Measurements from ENCODE around the gene IGF1R. TPM values are rescaled to one million over a fixed set of nuclear protein-coding genes. Genes with fewer than 3 reads are reported as not detected.

IGF1R gene
- total RNA-seq, 1 experiment from 2014 or later = 24.1 TPM

- DNase-seq = peak; percentile 30 to 45
- H3K9me3 ChIP-seq (replicated peaks) = no peaks in the 10 kb centered on the region
- H3K27me3 ChIP-seq = no peaks in the 10 kb centered on the region
- peak overlapping the region; percentile 63 for H3K27ac ChIP-seq
- H3K36me3 ChIP-seq = peaks cover 8% of the 10 kb centered on the region
- H3K4me3 ChIP-seq = no peak overlapping the region
- H3K4me1 ChIP-seq = peaks cover 23% of the 10 kb centered on the region
Observed at GRCh38 chr15:98896802-98897732, 248.7 kb downstream of the IGF1R start.

- no peak for DNase-seq
- Histone ChIP-seq H3K4me1 (peaks cover 23% of the 10 kb centered on the region), H3K27ac (no peak overlapping the region), H3K27me3 (no peaks in the 10 kb centered on the region), H3K4me3 (no peak overlapping the region), H3K9me3 (replicated peaks) (no peaks in the 10 kb centered on the region), H3K36me3 (peaks cover 8% of the 10 kb centered on the region)
Observed at GRCh38 chr15:98898122-98898521, 249.8 kb downstream of the IGF1R start.

- H3K9me3 ChIP-seq (replicated peaks) = no peaks in the 10 kb centered on the region
- H3K27me3 ChIP-seq = no peaks in the 10 kb centered on the region
- H3K36me3 ChIP-seq = peaks cover 8% of the 10 kb centered on the region
- no peak for DNase-seq
- H3K4me3 ChIP-seq = no peak overlapping the region
- no peak overlapping the region for H3K27ac ChIP-seq
- peaks cover 23% of the 10 kb centered on the region for H3K4me1 ChIP-seq
Observed at GRCh38 chr15:98899272-98900021, 251.1 kb downstream of the IGF1R start.

GRCh38 chr15:98900356-98900755 is 252.0 kb downstream of the IGF1R start:
- H3K9me3 ChIP-seq (replicated peaks) = no peaks in the 10 kb centered on the region
- no peak for DNase-seq
- no peak overlapping the region for H3K27ac ChIP-seq
- no peaks in the 10 kb centered on the region for H3K27me3 ChIP-seq
- H3K4me1 ChIP-seq = peaks cover 23% of the 10 kb centered on the region
- no peak overlapping the region for H3K4me3 ChIP-seq
- H3K36me3 ChIP-seq = peaks cover 8% of the 10 kb centered on the region

- H3K27ac ChIP-seq = no peak overlapping the region
- H3K4me3 ChIP-seq = no peak overlapping the region
- H3K4me1 ChIP-seq = peaks cover 17% of the 10 kb centered on the region
- H3K9me3 ChIP-seq (replicated peaks) = no peaks in the 10 kb centered on the region
- H3K27me3 ChIP-seq = no peaks in the 10 kb centered on the region
- peaks cover 8% of the 10 kb centered on the region for H3K36me3 ChIP-seq
- DNase-seq = no peak
Observed at GRCh38 chr15:98901434-98902072, 253.2 kb downstream of the IGF1R start.

GRCh38 chr15:98902931-98903330 is 254.6 kb downstream of the IGF1R start:
- Histone ChIP-seq H3K4me1 (peaks cover 5% of the 10 kb centered on the region; the same call in 1 of the 2 replicates), H3K27ac (no peak overlapping the region), H3K4me3 (no peak overlapping the region), H3K9me3 (replicated peaks) (no peaks in the 10 kb centered on the region), H3K36me3 (peaks cover 6% of the 10 kb centered on the region), H3K27me3 (no peaks in the 10 kb centered on the region)
- DNase-seq = no peak

- DNase-seq = no peak
- no peak overlapping the region for H3K4me3 ChIP-seq
- no peaks in the 10 kb centered on the region for H3K4me1 ChIP-seq
- H3K27ac ChIP-seq = no peak overlapping the region
- H3K27me3 ChIP-seq = no peaks in the 10 kb centered on the region
- H3K36me3 ChIP-seq = no peaks in the 10 kb centered on the region; the same call in 1 of the 2 replicates
- H3K9me3 ChIP-seq (replicated peaks) = no peaks in the 10 kb centered on the region
Observed at GRCh38 chr15:98903377-98904018, 255.2 kb downstream of the IGF1R start.

- Histone ChIP-seq H3K4me3 (no peak overlapping the region), H3K4me1 (no peaks in the 10 kb centered on the region), H3K27me3 (no peaks in the 10 kb centered on the region), H3K36me3 (0 out of 2 replicates have a peak, but pooled peaks cover 3% of the 10 kb centered on the region), H3K9me3 (replicated peaks) (no peaks in the 10 kb centered on the region), H3K27ac (no peak overlapping the region)
- peak; percentile 35 to 66 for DNase-seq
Observed at GRCh38 chr15:98904544-98904943, 256.2 kb downstream of the IGF1R start.

GRCh38 chr15:98905963-98906711 is 257.8 kb downstream of the IGF1R start:
- H3K4me1 ChIP-seq = no peaks in the 10 kb centered on the region
- no peak overlapping the region for H3K27ac ChIP-seq
- H3K27me3 ChIP-seq = no peaks in the 10 kb centered on the region

GRCh38 chr15:98906712-98907083 is 258.4 kb downstream of the IGF1R start:
- Histone ChIP-seq H3K4me1 (no peaks in the 10 kb centered on the region), H3K36me3 (0 out of 2 replicates have a peak, but pooled peaks cover 4% of the 10 kb centered on the region), H3K27me3 (no peaks in the 10 kb centered on the region), H3K4me3 (no peak overlapping the region), H3K27ac (no peak overlapping the region), H3K9me3 (replicated peaks) (no peaks in the 10 kb centered on the region)
- no peak for DNase-seq

More at GRCh38 chr15:98905963-98906711, 257.8 kb downstream of the IGF1R start:
- no peak overlapping the region for H3K4me3 ChIP-seq
- no peaks in the 10 kb centered on the region for H3K9me3 ChIP-seq (replicated peaks)
- 0 out of 2 replicates have a peak, but pooled peaks cover 3% of the 10 kb centered on the region for H3K36me3 ChIP-seq
- no peak for DNase-seq

- H3K27ac ChIP-seq = no peak overlapping the region
- no peaks in the 10 kb centered on the region for H3K4me1 ChIP-seq
- H3K27me3 ChIP-seq = no peaks in the 10 kb centered on the region
- DNase-seq = no peak
- H3K9me3 ChIP-seq (replicated peaks) = no peaks in the 10 kb centered on the region
- no peak overlapping the region for H3K4me3 ChIP-seq
- H3K36me3 ChIP-seq = peaks cover 16% of the 10 kb centered on the region
Observed at GRCh38 chr15:98907927-98908471, 259.7 kb downstream of the IGF1R start.

- no peaks in the 10 kb centered on the region for H3K9me3 ChIP-seq (replicated peaks)
- H3K27ac ChIP-seq = no peak overlapping the region
- no peaks in the 10 kb centered on the region; the same call in 1 of the 2 replicates for H3K4me1 ChIP-seq
- no peak for DNase-seq
- H3K4me3 ChIP-seq = no peak overlapping the region
- peaks cover 26% of the 10 kb centered on the region for H3K36me3 ChIP-seq
- H3K27me3 ChIP-seq = no peaks in the 10 kb centered on the region
Observed at GRCh38 chr15:98909968-98910885, 261.9 kb downstream of the IGF1R start.

- H3K4me3 ChIP-seq = no peak overlapping the region
- DNase-seq = no peak
- H3K27me3 ChIP-seq = no peaks in the 10 kb centered on the region
- H3K27ac ChIP-seq = no peak overlapping the region
- peaks cover 52% of the 10 kb centered on the region for H3K36me3 ChIP-seq
- no peaks in the 10 kb centered on the region; the same call in 1 of the 2 replicates for H3K4me1 ChIP-seq
- H3K9me3 ChIP-seq (replicated peaks) = no peaks in the 10 kb centered on the region
Observed at GRCh38 chr15:98914626-98915025, 266.3 kb downstream of the IGF1R start.
